ENCODE measurements around the gene DOCK3.
"Not testable (repeated sequence)": the region's sequence is repeated elsewhere in the genome, so short reads cannot be mapped to it uniquely, and the experiment has no call there.

Gene DOCK3

DNA sequence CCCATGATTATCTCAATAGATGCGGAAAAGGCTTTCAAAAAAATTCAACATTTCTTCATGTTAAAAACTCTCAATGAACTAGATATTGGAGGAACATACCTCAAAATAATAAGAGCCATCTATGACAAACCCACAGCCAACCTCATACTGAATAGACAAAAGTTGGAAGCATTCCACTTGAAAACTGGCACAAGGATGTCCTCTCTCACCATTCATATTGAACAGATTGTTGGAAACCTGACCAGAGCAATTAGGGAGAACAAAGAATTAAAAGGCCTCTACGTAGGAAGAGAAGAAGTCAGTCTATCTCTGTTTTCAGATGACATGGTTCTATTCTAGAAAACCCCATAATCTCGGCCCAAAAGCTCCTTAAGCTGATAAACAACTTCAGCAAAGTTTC lies 435.9 kb downstream of the DOCK3 start:
- no peak for TF ChIP-seq CTCF (IDR thresholded peaks at IDR 0.05; ENCODE audit: control extremely low read depth, extremely low read depth, low read depth, missing control alignments)
- CTCF ChIA-PET, result interaction anchor here (1.3 kb wide), 1 partner anchor 25 kb away, joined by 3 read pairs; no protein-coding TSS in a partner anchor
- POLR2A ChIA-PET, result no interaction called here
- DNase-seq (ENCODE audit: extremely low spot score), result no peak

DNA sequence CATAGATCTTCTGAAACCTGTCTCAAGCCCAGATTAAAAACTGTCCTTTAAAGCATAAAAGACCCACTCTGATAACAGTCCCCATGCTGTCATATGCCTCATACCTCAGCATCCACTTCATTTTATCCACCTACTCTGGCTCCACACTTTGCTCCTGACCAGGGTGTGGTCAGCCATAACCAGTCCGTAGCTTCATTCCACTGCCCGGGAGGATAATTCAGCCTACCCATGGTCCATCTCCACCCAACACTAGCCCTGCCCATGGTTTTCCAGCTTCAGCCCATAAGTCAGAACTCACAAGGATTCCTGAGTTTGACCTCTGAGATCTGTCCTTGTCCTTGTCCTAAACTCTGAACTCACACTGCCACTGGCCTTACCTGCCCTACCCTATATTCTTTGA lies 448.2 kb downstream of the DOCK3 start:
- CTCF ChIA-PET, result no interaction called here
- DNase-seq (ENCODE audit: extremely low spot score), result no peak
- no peak for TF ChIP-seq CTCF (IDR thresholded peaks at IDR 0.05; ENCODE audit: control extremely low read depth, extremely low read depth, low read depth, missing control alignments)
- POLR2A ChIA-PET, result no interaction called here

DNA sequence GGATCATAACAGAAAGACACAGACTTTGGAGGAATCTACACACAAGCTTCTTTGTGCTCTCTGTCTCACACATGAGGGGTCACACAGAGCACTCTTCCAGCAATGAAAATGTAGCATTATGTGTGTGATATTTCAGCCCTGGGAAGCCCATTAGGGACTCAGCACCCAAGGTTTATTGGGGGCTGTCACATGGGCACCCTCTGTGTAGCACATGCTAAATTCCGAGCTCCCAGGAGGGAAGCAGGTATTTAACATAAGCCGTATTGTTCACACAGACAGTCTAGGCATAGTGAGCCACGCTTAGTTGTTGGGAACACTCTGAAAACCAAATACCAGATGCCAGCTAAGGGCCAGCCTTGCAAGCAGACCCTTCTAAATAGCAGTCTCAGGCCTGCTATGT lies 448.8 kb downstream of the DOCK3 start:
- ChIA-PET CTCF (no interaction called here), POLR2A (no interaction called here)
- no peak for DNase-seq (ENCODE audit: extremely low spot score)

DNA sequence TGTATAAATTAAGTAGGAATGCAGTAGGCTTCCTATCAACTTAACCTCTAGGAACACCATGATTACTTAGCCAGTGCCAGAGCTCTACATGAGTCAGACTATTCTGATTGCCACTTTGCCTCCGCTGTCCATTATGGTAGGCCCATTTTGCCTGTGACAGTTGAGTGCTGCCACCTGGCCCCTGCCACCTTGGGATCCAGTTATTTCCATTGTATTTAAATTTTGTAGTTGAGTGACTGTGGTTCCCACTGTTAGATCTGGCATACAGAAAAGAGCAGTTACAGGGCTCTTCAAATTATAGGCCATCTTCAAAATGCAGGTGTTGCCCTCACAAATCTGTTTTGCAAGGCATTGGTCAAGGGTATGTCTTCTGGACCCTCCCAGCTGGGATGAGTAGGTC lies 456.9 kb downstream of the DOCK3 start:
- POLR2A ChIA-PET; DNase-seq (ENCODE audit: extremely low spot score); CTCF ChIA-PET: not testable (repeated sequence)

More for the DNA sequence above, 448.8 kb downstream of the DOCK3 start:
- no peak for TF ChIP-seq CTCF (IDR thresholded peaks at IDR 0.05; ENCODE audit: control extremely low read depth, extremely low read depth, low read depth, missing control alignments)

DNA sequence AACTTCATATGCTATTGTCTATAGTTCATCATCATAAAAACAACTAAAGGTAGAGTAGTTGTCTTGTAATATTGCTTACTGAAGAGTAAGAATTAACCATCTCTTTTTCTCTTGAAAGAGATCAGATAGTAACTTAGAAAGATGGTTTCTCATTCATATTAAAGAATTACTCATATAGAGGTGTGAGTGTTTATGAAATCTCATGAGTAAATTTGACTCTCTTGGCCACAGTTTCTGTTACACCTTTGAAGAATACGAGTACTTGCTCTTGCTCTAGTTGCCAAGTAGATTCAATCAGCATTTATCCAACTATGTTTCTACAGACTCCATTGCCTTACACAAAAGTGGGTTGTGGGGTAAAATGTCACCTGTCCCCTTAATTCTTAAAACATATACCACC lies 463.0 kb downstream of the DOCK3 start:
- POLR2A ChIA-PET, result no interaction called here
- CTCF ChIA-PET, result no interaction called here
- no peak for TF ChIP-seq CTCF (IDR thresholded peaks at IDR 0.05; ENCODE audit: control extremely low read depth, extremely low read depth, low read depth, missing control alignments)
- no peak for DNase-seq (ENCODE audit: extremely low spot score)

DNA sequence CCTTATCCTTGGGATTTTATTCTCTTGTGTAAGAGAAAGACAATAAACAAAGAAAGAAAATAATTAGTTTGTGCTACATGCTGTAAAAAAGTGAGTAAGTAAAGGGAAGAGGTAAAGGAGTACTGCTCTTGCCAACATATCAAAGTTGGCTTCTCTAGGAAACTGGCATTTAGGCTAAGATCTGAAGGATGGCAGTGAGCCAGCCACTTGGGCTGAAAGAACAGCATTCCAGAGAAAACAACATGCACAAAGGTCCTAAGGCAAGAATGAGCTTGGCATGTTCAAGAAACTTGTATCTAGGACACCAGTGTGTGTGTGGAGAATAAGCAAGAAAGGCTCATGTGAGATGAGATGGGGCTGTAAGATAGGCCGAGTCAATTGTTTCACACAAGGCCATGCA lies 464.9 kb downstream of the DOCK3 start:
- DNase-seq (ENCODE audit: extremely low spot score), result no peak
- TF ChIP-seq CTCF (IDR thresholded peaks at IDR 0.05; ENCODE audit: control extremely low read depth, extremely low read depth, low read depth, missing control alignments), result no peak
- ChIA-PET POLR2A (no interaction called here), CTCF (no interaction called here)

DNA sequence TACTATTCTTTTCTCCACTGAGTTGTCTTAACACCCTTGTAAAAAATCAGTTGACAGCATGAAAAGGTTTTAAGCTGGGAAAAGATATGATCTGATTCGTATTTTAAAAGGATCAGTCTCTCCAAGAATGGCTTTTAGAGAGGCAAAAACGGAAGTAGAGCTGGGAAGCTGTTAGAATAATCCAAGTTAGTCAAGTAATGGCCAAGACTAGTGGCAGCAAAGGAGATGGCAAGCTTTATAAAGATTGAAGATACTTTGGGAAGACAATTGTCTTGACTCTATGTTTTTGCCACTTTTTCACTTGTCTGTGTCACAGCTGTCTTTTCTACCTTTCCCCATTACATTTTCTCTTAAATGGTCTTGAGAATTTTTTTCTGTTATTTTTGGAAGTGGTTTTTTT lies 466.8 kb downstream of the DOCK3 start:
- no peak for TF ChIP-seq CTCF (IDR thresholded peaks at IDR 0.05; ENCODE audit: control extremely low read depth, extremely low read depth, low read depth, missing control alignments)
- DNase-seq (ENCODE audit: extremely low spot score), result no peak
- POLR2A ChIA-PET, result no interaction called here
- CTCF ChIA-PET, result no interaction called here
